ENCODE measurements around the gene EBF3.

EBF3 gene

GRCh38 chr10:129970465-129971364 is 6.6 kb upstream of the EBF3 start:
- no peak for DNase-seq

- no peak for DNase-seq
Measured at GRCh38 chr10:129969911-129970464, 5.9 kb upstream of the EBF3 start.

GRCh38 chr10:129969184-129969910 is 5.3 kb upstream of the EBF3 start:
- no peak for DNase-seq

DNA sequence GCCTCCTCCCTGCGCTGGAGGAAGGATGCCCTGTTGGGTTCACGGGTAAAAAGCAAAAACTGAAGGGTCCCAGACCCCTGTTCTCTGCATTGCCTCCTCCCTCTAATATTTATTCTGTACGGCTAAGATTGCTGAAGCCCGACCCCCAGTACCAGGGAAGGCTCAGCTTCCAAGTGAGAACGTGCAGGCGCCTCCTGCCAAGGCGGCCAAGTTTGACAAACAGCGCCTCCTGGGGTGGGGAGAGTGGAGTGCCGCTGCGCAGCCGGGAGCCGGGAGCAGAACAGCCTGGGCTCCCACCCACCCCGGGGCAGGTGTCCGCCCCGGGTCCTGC is 4.7 kb upstream of the EBF3 start:
- no peak for DNase-seq

- DNase-seq = no peak
Measured at GRCh38 chr10:129968020-129968852, 4.2 kb upstream of the EBF3 start.

GRCh38 chr10:129967579-129968019 is 3.5 kb upstream of the EBF3 start:
- no peak for DNase-seq

- DNase-seq = no peak
Measured at GRCh38 chr10:129966889-129967578, 3.0 kb upstream of the EBF3 start.

GRCh38 chr10:129966370-129966888 is 2.4 kb upstream of the EBF3 start:
- DNase-seq = no peak

GRCh38 chr10:129965959-129966358 is 1.9 kb upstream of the EBF3 start:
- no peak for DNase-seq

DNA sequence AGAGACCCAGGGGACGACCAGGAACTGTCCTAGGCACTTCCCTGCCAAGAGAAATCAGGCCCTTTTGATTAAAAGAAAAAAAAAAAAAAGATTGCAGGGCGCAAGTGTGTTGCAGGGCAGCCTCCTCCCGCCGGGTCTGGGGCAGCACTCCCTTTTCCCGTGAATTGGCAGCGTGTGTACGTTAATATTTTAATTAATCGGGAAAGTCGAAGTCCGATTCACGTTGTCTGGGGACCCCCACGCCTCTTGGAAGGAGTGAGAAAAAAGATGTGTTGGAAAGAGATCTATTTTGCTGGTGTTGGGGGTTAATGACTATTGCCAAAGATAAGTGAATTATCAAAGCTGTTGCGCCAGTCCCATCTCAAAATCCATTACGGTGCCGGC is 1.3 kb upstream of the EBF3 start:
- DNase-seq = no peak

DNA sequence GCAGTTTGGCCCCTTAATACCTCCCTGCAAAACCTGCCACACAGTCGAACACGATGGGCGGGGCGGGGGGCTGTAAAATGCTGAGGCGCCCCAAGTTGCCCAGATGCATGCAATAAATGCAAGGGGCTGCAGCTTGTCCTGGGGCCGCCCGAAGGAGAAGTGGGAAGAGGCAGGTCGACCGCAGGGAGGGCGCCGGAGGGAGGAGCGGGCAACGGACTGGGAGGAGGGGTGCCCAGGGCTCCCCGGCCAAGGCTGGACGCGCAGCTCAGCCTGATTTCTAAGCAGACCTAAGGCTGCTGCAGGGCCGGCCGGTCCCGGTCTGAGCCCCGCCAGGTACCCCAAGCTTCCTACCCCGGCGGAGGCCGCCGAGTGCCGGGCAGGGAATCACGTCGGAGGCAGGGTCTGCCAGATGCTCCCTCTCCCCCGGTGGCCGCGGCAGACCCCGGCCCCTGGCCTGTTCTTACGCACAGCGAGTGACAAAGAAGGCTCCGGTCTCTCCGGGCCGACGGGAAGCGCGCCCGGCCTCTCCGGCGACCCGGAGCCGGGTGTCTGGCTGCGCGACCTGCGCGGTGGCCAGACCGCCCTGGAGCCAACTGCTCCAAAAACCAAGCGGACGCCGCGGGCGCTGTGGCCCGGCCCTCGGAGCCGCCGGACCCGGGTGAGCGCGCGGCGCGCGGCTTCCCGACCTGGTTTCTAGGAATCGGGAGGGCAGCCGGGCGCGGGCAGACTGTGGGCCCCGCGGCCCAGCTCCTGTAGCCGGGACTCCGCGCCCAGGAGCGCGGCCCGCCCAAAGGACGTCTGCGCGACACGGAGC is 744 bp upstream of the EBF3 start:
- DNase-seq = no peak

DNA sequence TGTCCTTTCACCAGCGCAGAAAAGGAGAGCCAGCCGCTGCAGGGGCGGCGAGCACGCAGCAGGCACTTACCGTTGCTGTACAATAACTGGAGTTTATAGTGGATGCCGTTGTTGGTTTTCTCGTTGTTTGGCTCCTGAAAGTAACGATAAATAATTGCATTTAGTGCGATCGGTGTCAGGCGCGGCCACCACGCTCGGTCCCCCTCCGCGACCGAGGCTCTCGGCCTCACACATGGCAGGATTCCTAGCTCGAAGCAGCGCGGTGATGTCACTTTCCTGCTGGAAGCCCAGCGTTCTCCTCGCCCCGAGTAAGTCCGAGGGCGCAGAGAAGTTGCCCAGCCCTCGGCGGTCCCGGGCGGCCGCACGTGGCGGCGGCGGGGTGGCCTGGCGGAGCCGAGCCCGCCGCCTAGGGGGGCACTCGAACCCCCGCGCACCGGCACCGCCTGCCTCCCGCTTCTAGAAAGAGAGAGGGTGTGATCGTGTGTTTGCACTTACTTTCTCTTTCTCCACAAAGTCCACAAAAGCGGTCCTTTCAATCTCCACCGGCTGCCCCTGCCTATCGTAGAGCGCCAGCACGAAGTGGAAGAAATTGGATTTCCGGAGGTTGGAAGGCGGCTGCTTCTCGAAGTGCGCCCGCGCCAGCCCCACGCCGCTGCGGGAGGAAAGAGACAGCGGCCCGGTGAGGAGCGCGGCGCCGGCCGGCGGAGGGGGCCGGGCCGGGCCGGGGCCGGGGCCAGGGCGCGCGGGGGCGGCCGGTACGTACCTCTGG is 1.0 kb downstream of the EBF3 start:
- DNase-seq = no peak

DNA sequence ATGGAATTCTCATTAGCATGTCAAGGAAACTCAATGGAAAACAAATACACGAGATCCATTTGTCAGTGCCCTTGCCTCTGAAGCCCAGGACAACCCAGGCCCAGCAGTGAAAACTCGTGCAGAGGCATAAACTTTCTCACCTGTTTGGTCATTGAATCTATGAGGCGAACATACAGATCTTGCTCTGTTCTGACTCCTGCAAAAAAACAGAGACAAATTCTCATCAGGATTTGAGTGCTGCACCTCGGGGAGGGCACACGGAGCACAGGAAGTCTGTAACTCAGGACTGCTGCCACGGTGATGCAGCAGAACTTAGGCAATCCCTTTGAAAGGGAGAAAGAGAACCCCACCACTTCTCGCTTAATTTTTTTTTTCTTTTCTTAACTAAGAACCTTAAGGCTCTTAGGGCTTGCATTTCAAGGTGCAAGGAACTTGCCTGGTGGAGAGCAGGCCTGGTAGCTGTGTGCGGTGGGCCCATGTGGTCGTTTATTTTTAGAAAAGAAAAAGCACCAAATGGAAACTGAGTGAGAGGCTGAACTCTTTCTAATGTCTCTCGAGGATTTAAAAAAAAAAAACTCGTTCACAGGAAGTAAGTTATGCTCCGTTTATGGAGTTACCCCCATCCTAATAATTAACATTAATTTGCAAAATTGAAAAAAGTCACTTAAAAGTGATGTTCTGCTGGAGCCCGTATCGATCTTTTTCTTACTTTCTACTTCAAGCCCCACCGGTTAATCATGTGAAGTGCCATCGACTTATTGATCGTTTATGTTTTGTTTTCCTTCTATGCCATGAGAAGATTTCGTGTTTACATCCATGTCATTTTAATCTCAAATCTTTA is 1.8 kb downstream of the EBF3 start:
- DNase-seq = no peak

- no peak for DNase-seq
Measured at GRCh38 chr10:129961157-129961701, 2.8 kb downstream of the EBF3 start.

DNA sequence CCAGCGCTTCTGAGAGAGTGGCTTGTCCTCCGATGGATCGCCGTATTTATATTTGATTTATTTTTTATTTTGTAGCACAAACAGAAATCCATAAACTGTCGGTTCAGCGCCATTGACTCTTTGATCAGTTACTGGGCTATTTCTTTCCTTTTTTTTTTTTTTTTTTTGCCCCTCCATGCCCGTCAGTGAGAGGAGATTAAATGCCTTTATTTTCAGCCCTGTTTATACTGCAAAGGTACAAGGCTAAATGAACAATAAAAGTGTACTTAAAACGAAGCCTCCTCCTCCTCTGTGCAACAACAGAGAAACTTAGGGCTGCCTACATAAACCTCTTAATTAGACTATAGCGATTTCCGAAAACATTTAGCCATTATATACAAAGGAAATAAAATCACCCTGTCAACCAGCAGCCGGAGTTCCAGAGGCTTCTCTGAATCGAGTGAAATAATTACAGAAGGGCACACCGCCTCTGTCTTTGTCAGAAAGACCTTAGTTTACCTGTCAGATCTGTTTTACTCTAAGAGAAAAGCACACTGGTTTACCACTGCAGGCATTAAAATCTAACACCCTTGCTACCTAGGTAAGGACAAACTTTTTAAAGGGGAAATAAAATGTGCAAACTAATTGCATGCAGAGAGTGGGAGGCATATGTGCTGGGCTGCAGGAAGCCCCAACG is 3.5 kb downstream of the EBF3 start:
- DNase-seq = no peak

DNA sequence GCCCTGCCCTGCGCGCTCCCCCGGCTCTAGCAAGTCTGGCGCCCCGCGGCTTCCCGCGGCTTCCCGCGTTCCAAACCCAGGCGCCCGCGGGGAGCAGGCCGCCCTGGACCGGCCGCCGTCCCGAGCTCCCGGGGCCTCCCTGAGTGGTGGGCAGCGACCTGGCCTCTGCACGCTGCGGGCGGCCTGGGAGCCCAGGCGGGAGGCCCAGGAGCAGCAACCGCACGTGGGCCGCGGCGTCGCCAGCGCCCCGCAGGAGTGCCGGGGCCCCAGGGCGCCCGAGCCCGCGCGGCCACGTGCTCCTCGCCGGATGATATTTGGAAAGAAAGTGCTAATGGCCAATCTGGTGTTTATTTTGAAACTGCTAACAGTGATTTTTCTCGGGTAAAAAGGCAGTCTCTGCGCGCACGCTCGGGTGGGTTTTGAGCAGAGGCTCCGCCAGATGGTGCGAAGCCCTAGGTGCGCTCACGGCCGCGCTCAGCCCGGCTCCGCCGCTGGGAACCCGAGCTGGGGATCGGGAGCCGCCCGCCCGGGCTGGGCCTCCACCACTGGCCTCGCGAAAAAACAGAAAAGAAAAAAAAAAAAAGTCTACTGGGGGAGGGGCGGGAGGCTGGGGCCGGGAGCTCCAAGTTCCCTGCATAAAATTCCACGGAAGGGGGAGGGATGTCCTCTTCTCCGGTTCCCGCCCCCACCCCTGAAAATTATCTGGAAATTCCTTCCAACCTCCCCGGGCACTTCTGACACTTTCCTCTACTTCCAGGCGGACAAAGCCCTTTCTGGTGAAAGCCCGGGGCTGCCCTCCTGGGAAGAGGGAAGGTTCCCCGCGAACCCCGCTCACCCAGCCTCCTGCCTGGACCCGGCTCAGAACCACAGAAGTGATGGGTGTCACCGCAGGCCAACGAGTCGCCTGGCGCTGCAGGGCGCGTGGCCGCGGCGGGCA is 4.3 kb downstream of the EBF3 start:
- no peak for DNase-seq
